Astrocyte of the hippocampus (primary cell): Measurements from ENCODE around the gene ANKMY1.

Source experiments
- DNase-seq: peaks from one replicate; pipeline ENCODE4 v3.0.0; 2011; ENCODE audit warnings: low read depth, low spot score

Gene ANKMY1

DNA sequence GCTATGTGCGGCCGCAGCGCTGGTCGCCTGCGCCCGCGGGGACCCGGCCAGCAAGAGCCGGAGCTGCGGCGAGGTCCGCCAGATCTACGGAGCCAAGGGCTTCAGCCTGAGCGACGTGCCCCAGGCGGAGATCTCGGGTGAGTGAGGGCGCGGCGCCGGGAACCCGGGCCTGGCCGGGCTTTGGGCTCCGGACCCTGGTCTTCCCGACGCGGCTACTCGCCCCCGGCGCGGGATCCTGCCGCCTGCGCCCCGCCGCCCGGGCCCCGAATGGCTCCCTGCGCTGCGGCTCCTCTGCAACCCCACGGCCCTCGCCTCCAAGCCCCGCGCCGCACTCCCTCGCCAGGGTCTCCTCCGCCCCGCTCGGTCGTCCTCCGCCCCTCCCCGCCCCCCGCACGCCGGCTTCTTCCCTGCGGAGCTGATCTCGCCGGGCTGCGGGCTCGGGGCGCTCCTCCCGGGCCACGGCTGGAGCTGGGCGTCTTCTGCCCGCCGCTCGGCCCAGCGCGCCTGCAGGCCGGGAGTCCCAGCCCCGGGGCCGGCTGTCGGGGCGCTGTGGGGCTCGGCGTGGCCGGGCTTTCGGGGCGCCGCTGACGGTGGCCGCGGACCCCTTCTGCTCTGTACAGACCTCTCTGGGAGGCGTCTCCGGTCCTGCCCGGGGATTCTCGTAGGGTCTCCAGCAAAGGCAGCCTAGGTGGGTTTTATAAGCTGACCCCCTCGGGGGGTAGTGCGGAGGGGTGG, 121.7 kb downstream of the ANKMY1 start:
- no peak for DNase-seq

DNA sequence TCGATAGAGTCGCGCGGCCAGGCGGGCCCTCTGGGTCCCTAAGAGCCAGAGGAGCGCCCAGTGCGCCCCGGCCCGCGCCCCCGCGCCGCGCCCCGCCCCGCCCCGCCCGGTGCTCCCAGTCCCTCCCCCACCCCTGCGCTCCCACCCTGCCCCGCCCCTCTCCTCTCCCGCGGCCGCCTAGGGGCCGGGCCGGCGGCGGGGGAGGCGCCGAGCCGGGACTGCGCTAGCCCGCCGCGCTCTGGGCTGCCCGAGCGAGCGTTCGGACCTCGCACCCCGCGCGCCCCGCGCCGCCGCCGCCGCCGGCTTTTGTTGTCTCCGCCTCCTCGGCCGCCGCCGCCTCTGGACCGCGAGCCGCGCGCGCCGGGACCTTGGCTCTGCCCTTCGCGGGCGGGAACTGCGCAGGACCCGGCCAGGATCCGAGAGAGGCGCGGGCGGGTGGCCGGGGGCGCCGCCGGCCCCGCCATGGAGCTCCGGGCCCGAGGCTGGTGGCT, 122.3 kb downstream of the ANKMY1 start, which contains the start of gene GPC1:
Gene GPC1, plus strand, starts transcription at position 207 of the 491 bp plus-strand sequence. Its CDS starts 256 bp downstream, at position 463.
- DNase-seq: peak; percentile 93

DNA sequence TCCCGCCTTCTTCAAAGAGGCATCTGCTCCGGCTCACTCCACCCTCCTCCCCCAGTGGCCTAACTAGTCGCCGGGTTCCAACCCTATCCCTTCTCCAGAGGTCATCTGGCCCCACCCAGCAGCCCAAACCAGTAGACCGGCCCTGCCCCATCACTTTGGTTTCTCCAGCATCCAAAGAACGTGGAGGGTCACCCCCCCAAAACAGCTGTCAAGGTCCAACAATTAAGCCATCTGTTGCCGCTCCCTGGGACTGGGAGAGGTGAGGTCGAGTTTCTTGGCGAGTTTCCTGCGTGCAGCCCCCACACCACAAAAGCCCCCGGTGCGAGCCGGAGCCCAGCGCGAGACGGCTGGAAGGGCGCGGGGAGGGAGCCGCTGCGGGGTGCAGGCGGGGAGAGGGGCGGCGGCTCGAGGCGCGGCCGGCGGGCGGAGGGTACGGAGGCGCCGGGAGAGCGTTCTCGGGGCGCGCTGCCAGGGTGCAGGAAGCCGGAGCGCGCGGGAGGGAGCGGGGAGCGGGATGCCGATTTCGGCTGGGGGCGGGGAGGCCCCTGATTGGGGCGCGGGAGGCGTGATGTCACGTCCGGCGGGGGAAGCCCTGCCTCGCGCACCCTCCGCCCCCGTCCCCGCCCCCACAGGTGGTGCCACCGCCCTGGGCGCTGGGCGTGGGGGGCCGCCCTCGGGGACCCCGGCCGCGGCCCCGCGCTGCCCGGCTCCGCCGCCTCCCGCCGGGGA, 122.9 kb downstream of the ANKMY1 start:
- peak; percentile 97 for DNase-seq

DNA sequence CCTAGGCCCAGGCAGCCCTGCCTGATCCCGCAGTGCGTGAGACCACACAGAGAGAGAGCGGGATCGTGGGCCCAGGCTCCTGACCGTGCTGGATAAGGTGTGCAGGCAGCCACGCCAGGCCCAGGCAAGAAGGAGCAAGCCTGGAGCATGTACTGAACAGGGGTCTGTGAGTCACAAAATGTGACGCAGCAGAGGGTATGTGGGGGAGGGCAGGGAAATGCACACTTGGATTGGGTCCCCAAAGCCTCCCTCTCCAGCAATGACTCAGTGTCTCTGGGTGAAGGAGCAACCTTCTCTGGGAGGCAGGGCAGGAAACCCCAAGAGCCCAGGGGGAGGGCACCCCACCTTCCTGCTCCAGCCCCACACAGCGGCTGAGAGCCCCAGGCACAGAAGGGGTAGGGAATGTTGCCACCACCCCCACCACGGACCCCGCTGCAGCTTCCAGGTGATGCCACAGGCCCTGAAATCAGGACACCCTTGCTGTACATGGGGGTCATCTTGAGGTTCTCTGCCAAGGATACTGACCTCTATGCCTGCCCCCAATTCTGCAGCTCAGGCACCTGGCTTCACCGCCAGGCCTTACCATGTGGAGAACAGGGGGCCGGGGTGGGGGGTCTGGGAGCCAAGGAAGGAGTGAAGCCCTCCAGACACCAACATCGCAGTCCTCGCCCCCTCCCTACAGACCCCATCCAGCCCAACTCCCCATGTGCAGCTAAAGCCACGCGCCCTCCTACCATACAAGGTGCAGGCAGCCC, 123.6 kb downstream of the ANKMY1 start:
- peak; percentile 94 for DNase-seq

DNA sequence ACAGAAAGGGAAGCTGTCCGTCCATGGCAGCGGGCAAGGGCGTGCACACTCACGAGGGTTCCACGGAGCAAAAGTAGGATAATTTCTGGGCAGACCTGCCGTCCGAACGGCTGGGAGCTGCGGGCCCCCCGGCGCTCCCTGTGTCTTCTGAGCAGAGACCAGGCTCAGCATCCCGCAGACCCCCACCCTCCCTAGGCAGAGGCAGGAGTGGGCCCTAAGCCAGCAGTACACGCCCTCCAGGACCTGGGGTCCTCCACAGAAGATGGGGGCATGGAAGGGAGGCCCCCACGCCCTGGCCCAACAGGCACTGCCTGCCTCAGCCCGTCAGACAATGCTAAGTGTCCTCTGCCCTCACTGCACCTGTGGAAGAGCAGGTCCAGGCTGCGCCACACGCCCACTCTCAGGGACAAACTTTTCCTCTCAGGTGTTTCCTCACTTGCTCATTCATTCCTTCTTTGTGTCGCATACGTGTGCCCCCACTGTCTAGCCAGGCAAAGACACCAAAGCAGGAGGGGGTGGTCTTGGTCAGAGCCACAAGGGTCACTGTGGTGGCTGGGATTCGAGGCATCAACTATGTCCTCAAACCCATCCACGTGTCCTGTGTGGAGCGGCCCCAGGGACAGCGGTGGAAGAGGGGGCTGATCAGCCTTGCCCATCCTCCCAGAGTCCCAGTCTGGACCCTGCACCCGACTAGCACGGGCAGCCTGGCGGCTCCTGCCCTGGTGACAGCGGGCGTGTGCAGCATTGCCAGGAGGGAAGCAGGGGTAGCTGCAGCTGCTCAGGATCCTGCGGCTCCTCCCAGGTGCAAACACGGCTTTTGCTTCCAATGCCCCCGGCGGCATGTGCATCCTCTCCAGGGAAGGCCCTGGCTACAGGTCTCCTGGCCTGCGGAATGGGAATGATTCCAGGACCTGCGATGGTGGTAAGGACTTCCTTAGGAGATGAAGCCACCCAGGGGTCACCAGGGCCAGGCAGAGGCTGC, 124.7 kb downstream of the ANKMY1 start:
- DNase-seq: no peak

DNA sequence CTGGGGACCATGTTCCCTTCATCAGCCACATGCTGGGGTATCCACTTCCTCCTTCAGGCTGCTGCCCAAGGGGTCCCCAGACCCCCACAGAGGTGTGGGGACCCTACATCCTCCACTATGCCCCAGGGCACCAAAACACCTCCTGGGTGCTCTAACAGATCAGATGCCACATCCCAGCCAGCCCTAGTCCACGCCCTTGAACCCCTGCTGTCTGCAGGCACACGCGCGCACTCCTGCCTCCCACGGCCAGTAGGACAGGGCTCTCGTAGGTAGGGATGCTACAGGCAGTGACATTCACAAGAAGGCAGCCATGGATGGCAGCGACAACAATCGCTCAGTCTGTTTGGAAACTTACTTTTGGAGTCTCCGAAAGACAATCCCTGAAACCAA, 125.4 kb downstream of the ANKMY1 start:
- DNase-seq: no peak

DNA sequence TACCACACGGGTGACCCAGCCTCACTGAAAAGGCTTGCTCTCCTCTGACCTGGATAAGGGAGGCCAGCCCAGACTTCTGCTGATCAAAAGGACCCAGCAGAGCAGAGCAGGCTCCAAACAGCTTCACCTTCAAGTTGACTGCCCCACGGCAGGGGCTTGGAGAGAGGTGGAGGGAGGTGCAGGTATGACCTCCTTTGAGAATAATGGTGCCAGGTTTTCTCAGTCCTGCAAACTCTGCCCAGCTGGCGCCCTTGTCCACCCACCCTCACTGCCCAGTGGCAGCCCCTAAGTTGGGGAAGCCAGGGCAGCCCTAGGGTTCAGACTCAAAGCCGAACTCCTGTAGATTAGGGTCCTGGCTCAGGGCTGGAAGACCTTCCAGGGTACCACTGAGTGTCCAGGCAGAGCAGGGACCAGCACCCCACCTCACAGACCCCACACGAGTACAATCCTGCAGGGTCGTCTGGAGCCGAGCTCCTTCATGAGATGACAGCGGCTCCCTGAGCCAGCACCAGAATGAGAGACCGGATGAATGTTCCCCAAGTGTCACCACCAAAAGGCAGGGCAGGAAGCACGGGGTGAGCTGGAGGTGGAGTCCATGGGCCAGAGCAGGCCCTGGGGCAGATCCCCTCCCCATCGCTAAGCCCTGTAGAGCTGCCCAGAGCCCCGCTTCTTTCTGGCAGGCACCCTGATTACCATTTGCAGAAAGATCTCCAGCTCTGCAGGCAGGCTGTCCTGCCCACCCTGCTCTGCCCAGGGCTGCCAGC, 125.9 kb downstream of the ANKMY1 start:
- no peak for DNase-seq

DNA sequence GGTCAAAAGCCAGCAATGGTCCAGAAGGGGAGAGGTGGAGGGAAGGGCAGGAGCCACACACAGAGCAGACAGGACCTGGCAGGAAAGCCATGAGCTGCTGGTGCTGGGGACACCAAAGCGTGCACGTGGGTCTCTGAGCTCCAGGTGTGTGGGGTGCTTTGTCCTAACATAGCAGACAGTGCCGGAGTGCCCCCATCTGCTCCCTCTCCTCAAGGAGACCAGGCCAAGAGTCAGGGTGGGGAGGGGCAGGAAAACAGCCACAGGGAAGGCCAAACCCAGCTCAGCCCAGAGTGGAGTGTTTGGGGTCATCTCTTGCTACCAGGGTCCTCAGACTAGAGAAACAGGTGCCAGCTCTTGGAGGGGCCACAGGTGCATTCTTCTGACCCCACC, 126.5 kb downstream of the ANKMY1 start:
- no peak for DNase-seq

DNA sequence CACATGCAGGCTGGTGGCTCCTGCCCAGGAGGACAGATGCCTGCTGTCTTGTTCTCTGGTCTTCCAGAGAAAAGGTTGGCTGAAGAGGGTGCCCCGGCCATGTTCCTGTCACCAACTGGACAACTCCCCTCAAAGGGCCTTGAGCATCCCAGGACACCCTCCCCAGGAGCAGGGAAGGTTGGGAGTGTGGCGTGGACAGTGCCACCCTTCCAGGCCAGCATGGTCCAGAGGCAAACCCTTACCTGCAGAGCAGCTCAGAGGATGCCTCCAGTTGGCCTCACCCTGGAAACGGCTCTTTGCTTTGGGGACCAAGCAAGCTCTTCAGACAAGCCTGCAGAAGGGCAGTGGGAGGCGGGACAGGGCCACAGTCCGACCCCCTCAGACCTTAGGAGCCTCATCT, 127.2 kb downstream of the ANKMY1 start:
- DNase-seq: no peak

DNA sequence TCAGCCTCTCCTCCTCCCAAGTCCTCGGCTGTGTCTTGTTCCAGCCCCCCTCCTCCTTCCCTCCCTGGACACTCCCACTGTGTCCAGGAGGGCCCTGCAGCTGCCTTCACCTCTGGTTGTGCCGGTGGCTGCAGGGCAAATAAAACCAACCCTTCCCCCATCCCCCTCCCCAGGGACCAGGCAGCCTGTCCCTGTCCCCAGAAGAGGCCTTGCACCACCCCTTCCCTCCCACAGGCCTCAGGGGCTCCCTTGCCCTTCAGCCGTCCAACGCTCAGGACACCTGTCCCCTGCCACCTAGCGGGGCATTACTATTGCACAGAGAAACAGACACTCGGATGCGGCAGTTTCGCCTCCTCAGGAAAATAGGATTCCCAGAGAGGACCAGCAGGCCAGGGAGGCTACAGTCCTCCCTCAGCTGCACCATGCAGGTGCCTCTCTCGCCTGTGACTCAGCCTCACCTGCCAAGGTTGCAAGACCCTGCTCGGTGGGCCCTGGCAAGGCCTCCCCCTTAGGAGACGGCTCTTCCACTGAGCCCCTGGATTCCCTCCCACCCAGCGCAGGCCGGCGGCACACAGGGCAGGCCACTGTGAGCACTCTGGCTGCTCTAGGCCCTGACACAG, 127.8 kb downstream of the ANKMY1 start:
- no peak for DNase-seq
